ENCODE data around the gene SERPINE2.

SERPINE2 gene

DNA sequence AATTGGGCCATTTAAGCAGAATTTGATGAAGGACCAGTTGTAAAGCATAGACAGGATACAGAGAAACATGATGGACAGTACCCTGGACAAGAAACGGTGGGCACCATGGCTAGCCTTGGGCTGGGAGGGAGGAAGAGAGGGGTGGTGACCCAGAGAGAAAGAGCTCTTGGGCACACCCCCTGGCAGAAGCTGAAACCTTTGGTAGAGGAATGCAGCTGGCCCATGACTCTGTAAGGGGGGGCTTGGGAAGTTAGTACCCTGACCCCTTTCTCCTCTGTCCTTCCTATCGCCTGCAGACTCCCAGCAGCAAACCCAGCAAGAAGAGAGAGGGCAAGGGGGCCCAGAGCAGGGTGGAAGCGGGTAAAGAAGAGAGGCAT lies 49.2 kb downstream of the SERPINE2 start:
- H3K9me3 ChIP-seq (replicated peaks; ENCODE audit: low read length) = no peaks in the 10 kb centered on the region
- no peaks in the 10 kb centered on the region for H3K27me3 ChIP-seq (ENCODE audit: control insufficient read depth, insufficient read depth, low read length)
- no peak overlapping the region for H3K4me2 ChIP-seq (ENCODE audit: low read length)
- H3K36me3 ChIP-seq (ENCODE audit: insufficient read depth, low read length) = peaks cover 80% of the 10 kb centered on the region
- no peak overlapping the region for H3K4me3 ChIP-seq (ENCODE audit: low read length)
- peaks cover 3% of the 10 kb centered on the region for H3K4me1 ChIP-seq (ENCODE audit: control insufficient read depth, insufficient read depth, low read length)
- H3K9ac ChIP-seq (ENCODE audit: low read depth, low read length) = no peak overlapping the region

DNA sequence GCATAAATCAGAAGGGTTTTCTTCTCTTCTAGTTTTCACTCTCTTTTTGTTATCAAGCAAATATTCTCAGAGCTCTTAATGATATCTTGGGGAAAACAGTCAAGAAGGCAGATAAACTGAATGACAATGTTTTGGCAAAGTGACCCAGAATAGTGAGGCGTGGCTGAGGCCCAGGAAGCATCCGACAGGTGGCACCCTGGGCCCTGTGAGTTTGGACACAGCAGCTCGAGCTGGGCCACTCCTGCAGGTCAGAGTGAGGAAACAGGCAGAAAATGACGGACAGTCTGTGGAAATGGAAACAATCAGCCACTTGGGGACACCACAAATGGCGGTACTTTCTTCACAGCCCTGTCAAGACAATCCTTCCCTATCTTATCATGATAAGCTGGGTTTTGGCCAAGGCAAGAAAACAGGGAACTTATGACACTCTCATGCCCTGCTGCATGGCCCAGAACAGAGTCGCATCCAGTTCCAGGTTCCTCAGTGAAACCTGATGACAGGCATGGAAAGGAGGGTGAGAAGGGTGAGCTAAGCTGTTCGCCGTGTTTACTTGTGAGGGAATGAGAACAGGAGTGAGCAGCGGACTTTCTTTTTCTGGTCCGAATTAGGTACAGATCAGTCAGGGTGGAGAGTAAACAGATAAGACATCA lies 49.8 kb downstream of the SERPINE2 start:
- no peak overlapping the region for H3K4me3 ChIP-seq (ENCODE audit: low read length)
- no peak overlapping the region for H3K9ac ChIP-seq (ENCODE audit: low read depth, low read length)
- no peak overlapping the region for H3K4me2 ChIP-seq (ENCODE audit: low read length)
- H3K4me1 ChIP-seq (ENCODE audit: control insufficient read depth, insufficient read depth, low read length) = peaks cover 3% of the 10 kb centered on the region
- H3K9me3 ChIP-seq (replicated peaks; ENCODE audit: low read length) = no peaks in the 10 kb centered on the region
- no peaks in the 10 kb centered on the region for H3K27me3 ChIP-seq (ENCODE audit: control insufficient read depth, insufficient read depth, low read length)
- H3K36me3 ChIP-seq (ENCODE audit: insufficient read depth, low read length) = peaks cover 80% of the 10 kb centered on the region

DNA sequence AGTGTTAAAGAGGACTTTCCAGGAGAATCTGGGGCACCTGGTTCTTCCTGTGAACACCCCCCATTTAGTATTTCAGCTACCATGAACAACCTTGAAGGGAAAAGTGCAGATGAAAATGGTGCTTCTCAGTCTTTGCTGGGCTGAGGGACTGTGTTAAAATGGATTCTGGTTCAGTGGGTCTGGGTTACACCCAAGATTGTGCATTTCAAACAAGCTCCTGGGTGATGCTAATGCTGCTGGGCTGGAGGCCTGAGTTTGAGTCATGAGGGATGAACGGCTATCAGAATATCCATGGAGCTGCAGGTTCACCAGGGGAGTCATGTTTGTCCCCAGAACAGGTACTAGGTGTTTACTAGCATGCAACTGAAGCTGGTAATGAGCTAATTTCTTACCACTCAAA lies 57.8 kb downstream of the SERPINE2 start:
- H3K9me3 ChIP-seq (replicated peaks; ENCODE audit: low read length) = no peaks in the 10 kb centered on the region
- no peaks in the 10 kb centered on the region for H3K27me3 ChIP-seq (ENCODE audit: control insufficient read depth, insufficient read depth, low read length)
- H3K4me3 ChIP-seq (ENCODE audit: low read length) = no peak overlapping the region
- H3K9ac ChIP-seq (ENCODE audit: low read depth, low read length) = no peak overlapping the region
- H3K4me1 ChIP-seq (ENCODE audit: control insufficient read depth, insufficient read depth, low read length) = peaks cover 14% of the 10 kb centered on the region
- peaks cover 97% of the 10 kb centered on the region for H3K36me3 ChIP-seq (ENCODE audit: insufficient read depth, low read length)
- no peak overlapping the region for H3K4me2 ChIP-seq (ENCODE audit: low read length)

DNA sequence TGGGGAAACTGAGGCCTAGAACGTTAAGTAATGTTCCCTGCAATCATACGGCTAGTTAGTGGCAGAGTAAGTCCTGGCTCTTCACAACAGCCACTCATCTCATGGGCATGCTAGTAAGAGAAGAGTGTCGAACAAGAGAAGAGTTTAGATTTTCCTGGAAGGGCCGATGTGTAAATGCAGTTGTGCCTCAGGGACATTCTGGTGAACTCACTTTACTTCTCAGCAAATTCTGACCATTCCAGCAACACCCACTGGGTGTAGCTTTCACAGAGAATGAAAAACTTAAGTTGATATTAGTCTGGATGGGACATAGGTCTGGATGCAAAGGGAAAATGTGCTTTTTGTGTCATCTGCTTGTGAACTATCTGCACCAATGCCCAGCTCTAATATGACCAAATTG lies 58.3 kb downstream of the SERPINE2 start:
- H3K27me3 ChIP-seq (ENCODE audit: control insufficient read depth, insufficient read depth, low read length) = no peaks in the 10 kb centered on the region
- H3K9ac ChIP-seq (ENCODE audit: low read depth, low read length) = no peak overlapping the region
- H3K4me2 ChIP-seq (ENCODE audit: low read length) = no peak overlapping the region
- H3K4me3 ChIP-seq (ENCODE audit: low read length) = no peak overlapping the region
- no peaks in the 10 kb centered on the region for H3K9me3 ChIP-seq (replicated peaks; ENCODE audit: low read length)
- H3K4me1 ChIP-seq (ENCODE audit: control insufficient read depth, insufficient read depth, low read length) = peaks cover 14% of the 10 kb centered on the region
- H3K36me3 ChIP-seq (ENCODE audit: insufficient read depth, low read length) = peaks cover 96% of the 10 kb centered on the region

DNA sequence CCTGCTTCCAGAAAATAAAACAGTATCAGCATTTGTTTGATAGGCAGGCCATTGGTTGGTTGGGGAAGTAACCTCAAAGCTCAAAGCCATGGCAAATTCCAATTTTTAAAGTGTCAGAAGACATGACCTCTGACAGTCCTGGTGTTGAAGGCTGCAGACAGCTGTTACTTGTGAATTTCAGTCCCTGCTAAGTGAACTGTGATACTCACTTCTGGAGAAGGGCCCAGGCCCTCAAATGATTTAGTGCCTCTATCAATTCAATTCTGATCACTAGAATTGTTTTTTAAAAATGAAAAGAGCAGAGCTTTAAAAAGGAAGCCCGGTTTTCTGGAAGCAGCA lies 58.7 kb downstream of the SERPINE2 start:
- Histone ChIP-seq H3K27me3 (ENCODE audit: control insufficient read depth, insufficient read depth, low read length) (no peaks in the 10 kb centered on the region), H3K9me3 (replicated peaks; ENCODE audit: low read length) (no peaks in the 10 kb centered on the region), H3K9ac (ENCODE audit: low read depth, low read length) (no peak overlapping the region), H3K4me3 (ENCODE audit: low read length) (no peak overlapping the region), H3K4me2 (ENCODE audit: low read length) (no peak overlapping the region), H3K36me3 (ENCODE audit: insufficient read depth, low read length) (peaks cover 96% of the 10 kb centered on the region), H3K4me1 (ENCODE audit: control insufficient read depth, insufficient read depth, low read length) (peaks cover 14% of the 10 kb centered on the region)

DNA sequence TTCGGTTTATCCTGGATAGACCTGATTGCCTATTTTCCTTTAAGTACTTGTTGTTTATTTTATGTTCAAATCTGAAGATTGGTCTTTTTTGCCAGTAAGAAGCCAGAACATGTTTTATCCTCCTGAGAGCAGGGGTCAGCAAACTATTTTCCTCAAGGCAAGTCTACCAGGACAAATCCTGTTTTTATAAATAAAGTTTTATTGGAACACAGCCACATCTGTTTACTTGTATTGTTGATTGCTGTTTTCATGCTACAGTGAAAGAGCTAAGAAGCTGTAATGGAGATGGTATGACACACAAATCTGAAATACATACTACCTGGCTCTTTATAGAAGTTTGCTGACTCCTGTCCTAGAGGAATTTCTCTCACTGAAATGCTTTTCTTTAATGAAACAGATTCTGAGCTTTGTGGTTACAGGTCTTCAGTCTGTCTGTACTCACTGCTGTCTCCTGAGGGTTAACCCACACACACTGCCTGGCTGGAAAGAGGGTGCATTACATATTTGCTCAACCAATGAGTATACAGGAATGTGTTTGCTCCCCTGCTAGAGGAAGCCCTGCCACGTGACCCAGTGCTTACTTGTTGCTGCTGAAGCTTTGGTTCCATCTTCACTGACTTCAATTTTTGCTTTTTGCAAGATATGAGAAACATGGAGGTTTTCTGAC lies 59.2 kb downstream of the SERPINE2 start:
- Histone ChIP-seq H3K4me1 (ENCODE audit: control insufficient read depth, insufficient read depth, low read length) (peaks cover 14% of the 10 kb centered on the region), H3K9ac (ENCODE audit: low read depth, low read length) (no peak overlapping the region), H3K9me3 (replicated peaks; ENCODE audit: low read length) (no peaks in the 10 kb centered on the region), H3K4me3 (ENCODE audit: low read length) (no peak overlapping the region), H3K36me3 (ENCODE audit: insufficient read depth, low read length) (peaks cover 95% of the 10 kb centered on the region), H3K27me3 (ENCODE audit: control insufficient read depth, insufficient read depth, low read length) (no peaks in the 10 kb centered on the region), H3K4me2 (ENCODE audit: low read length) (no peak overlapping the region)

DNA sequence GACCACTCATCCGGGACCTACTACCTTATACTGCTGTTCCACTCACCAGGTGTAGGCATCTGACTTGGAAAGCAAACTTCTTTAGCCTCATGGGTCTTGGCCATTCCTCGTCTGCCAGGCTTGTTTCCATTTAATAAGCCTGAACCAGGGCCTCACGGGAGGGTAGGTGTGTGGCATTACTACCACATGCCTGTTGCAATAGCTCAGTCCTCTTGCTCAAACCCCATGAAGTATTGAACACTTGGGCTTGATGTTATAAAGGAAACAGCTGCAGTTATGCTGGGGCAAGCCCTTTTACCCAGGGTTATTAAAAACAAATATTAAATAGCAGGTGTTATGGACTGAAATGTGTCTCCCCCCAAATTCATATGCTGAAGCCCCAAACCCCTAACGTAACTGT lies 60.6 kb downstream of the SERPINE2 start:
- no peak overlapping the region for H3K9ac ChIP-seq (ENCODE audit: low read depth, low read length)
- H3K4me2 ChIP-seq (ENCODE audit: low read length) = no peak overlapping the region
- peaks cover 14% of the 10 kb centered on the region for H3K4me1 ChIP-seq (ENCODE audit: control insufficient read depth, insufficient read depth, low read length)
- H3K27me3 ChIP-seq (ENCODE audit: control insufficient read depth, insufficient read depth, low read length) = no peaks in the 10 kb centered on the region
- peaks cover 81% of the 10 kb centered on the region for H3K36me3 ChIP-seq (ENCODE audit: insufficient read depth, low read length)
- H3K9me3 ChIP-seq (replicated peaks; ENCODE audit: low read length) = no peaks in the 10 kb centered on the region
- no peak overlapping the region for H3K4me3 ChIP-seq (ENCODE audit: low read length)

DNA sequence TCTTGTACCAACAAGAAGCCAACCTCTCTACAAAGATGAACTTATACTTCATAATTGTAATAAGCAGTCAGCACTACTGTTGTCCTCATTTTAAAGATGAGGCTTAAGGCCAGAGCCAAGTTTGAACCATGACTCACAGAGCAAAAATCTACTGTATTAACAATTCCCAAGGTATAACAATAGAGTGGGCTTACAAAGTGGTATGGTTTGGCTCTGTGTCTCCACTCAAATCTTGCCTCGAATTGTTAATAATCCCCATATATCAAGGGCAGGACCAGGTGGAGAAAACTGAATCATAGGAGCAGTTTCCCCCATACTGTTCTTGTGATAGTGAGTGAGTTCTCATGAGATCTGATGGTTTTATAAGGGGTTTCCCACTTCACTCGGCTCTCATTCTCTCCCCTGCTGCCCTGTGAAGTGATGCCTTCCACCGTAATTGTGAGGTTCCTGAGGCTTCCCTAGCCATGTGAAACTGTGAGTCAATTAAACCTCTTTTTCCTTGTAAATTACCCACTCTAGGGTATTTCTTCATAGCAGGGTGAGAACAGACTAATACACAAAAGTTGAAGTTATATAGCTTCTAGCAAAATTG lies 62.4 kb downstream of the SERPINE2 start:
- no peak overlapping the region for H3K4me2 ChIP-seq (ENCODE audit: low read length)
- peaks cover 64% of the 10 kb centered on the region for H3K36me3 ChIP-seq (ENCODE audit: insufficient read depth, low read length)
- H3K4me3 ChIP-seq (ENCODE audit: low read length) = no peak overlapping the region
- H3K27me3 ChIP-seq (ENCODE audit: control insufficient read depth, insufficient read depth, low read length) = no peaks in the 10 kb centered on the region
- no peaks in the 10 kb centered on the region for H3K9me3 ChIP-seq (replicated peaks; ENCODE audit: low read length)
- no peak overlapping the region for H3K9ac ChIP-seq (ENCODE audit: low read depth, low read length)
- peaks cover 14% of the 10 kb centered on the region for H3K4me1 ChIP-seq (ENCODE audit: control insufficient read depth, insufficient read depth, low read length)

DNA sequence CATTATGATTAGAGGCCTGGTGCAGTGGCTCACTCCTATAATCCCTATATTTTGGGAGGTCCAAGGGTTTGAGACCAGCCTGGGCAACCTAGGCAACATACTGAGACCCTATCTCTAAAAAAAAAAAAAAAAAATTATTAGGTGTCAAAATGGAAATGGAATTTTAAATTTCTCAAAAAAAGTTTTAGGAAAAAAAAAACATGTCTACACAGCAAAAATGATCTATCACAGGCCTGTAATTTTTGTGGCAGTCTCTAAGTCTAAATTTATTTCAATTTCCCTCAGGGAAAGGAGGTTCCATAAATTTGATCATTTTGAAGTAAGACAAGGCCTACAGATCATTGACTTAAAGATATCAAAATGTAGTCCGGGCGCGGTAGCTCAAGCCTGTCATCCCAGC lies 65.5 kb downstream of the SERPINE2 start:
- no peak overlapping the region for H3K9ac ChIP-seq (ENCODE audit: low read depth, low read length)
- no peaks in the 10 kb centered on the region for H3K27me3 ChIP-seq (ENCODE audit: control insufficient read depth, insufficient read depth, low read length)
- no peak overlapping the region for H3K4me2 ChIP-seq (ENCODE audit: low read length)
- no peak overlapping the region for H3K4me3 ChIP-seq (ENCODE audit: low read length)
- peaks cover 14% of the 10 kb centered on the region for H3K4me1 ChIP-seq (ENCODE audit: control insufficient read depth, insufficient read depth, low read length)
- H3K36me3 ChIP-seq (ENCODE audit: insufficient read depth, low read length) = peaks cover 33% of the 10 kb centered on the region
- no peaks in the 10 kb centered on the region for H3K9me3 ChIP-seq (replicated peaks; ENCODE audit: low read length)

DNA sequence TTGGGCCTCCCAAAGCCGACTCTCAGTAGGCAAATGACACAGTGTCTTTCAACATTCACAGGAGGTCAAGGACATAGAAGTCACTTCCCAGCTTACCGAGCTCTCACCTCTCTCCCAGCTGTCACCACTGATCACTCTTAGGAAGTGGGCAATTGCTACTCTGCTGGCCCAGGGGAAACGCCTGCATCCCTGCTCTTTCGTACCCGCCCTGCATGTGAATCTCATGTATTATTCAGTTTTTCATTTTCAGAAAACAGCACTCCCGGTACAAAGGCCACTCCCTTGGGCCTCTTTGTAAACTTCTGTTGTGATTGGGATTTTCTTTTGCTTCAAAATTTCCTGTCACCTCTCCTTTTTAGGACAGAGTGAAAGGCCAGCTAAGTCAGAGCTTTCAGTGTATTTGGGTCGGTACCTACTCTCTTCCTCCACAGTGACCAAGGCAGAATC lies 66.4 kb downstream of the SERPINE2 start:
- Histone ChIP-seq H3K36me3 (ENCODE audit: insufficient read depth, low read length) (peaks cover 26% of the 10 kb centered on the region), H3K4me2 (ENCODE audit: low read length) (no peak overlapping the region), H3K9ac (ENCODE audit: low read depth, low read length) (no peak overlapping the region), H3K4me3 (ENCODE audit: low read length) (no peak overlapping the region), H3K4me1 (ENCODE audit: control insufficient read depth, insufficient read depth, low read length) (peaks cover 21% of the 10 kb centered on the region), H3K9me3 (replicated peaks; ENCODE audit: low read length) (no peaks in the 10 kb centered on the region), H3K27me3 (ENCODE audit: control insufficient read depth, insufficient read depth, low read length) (no peaks in the 10 kb centered on the region)

DNA sequence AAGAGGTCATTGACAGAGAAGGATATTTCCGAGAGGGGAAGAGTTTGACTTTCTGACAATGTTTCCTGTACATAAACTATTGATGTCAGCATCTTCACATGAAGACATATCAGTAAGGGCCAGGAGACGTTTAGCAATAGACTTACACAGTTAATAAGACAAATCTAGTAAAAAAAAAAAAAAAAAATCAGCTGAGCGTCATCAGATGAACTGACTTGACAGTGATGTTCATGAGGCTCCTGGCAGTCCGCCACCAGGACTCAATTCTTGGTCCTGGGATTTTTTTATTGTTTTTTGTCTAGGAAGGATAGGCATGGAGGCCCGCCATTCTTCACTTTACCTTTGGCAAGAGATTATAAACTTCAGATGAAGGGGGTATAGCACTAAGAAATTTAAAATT lies 67.4 kb downstream of the SERPINE2 start:
- H3K4me3 ChIP-seq (ENCODE audit: low read length) = no peak overlapping the region
- H3K4me1 ChIP-seq (ENCODE audit: control insufficient read depth, insufficient read depth, low read length) = peaks cover 16% of the 10 kb centered on the region
- H3K9me3 ChIP-seq (replicated peaks; ENCODE audit: low read length) = no peaks in the 10 kb centered on the region
- H3K4me2 ChIP-seq (ENCODE audit: low read length) = no peak overlapping the region
- no peak overlapping the region for H3K9ac ChIP-seq (ENCODE audit: low read depth, low read length)
- H3K36me3 ChIP-seq (ENCODE audit: insufficient read depth, low read length) = peaks cover 24% of the 10 kb centered on the region
- no peaks in the 10 kb centered on the region for H3K27me3 ChIP-seq (ENCODE audit: control insufficient read depth, insufficient read depth, low read length)

Measured in skeletal muscle satellite cell (primary cell).